NCI-H524 (cell line): Measurements from ENCODE around the gene DPYSL4.
A peak's percentile ranks its signal among the peaks of the same experiment; 100 is the strongest.

ENCODE experiments used
- DNase-seq, 2 experiments: peaks; one replicate each; lab custom pipeline; 2025; lab: John Stamatoyannopoulos, UW

DPYSL4 gene

GRCh38 chr10:132178672-132179545 is 7.8 kb upstream of the DPYSL4 start:
- no peak for DNase-seq

DNA sequence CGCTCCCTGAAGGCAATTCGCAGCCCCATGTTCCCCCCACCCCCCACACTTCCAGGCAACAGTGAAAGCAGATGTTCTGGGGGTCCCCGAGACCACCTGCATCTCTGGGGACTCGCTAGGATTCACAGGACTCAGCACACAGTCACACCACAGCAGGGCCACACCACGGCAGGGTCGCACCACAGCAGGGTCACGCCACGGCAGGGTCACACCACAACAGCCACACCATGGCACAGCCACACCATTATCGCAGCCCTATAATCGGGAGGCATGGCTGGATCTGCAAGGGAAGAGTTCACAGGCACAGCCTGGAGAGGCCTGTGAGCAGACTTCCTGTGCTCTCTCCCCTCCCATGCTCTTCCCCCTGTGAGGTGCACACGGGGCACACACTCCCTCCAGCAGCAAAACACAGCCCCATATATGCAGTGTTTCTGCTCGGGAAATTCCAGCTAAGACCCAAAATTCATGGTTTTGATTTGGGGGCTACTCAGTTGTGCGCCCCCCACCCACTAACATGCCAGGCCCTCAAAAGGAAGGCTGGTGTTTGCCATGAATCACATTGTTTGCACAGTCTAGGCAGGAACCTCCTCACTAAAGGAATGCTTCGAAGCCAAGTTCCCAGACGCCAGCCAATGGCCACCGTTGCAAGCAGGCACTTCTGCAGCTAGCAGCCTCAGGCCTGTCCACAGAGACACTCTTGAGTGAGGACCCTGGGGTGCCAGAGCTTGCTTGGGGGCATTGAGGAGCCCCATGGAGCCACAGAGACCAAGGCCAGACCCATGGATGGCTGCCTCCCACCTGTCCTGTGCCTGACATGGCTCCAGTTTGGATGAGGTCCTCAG is 7.0 kb upstream of the DPYSL4 start:
- DNase-seq, result no peak

- no peak for DNase-seq
These were observed 6.0 kb upstream of the DPYSL4 start for GRCh38 chr10:132180736-132181135.

- no peak for DNase-seq
These were observed 4.9 kb upstream of the DPYSL4 start for GRCh38 chr10:132181691-132182425.

GRCh38 chr10:132182591-132182990 is 4.2 kb upstream of the DPYSL4 start:
- no peak for DNase-seq

DNA sequence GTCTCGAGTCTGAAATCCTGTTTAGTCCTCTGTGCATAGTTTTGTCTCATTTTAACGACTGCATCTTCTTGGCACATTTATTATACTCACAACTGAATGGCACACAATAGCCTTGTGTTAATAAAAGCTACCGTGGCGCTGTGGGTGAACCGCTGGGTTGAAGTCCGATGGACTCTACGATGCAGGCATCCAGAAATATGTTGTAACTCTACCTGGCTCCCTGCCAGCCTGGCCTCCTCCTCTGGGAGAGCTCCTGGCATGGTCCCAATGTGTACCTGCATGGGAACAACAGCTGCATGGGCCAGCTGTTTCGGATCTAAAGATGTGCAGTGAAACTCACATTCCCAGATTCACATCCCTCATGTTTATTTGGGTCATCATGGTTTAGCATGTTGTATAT is 3.7 kb upstream of the DPYSL4 start:
- peak in 1 of 2 experiments; percentile 11 for DNase-seq

DNA sequence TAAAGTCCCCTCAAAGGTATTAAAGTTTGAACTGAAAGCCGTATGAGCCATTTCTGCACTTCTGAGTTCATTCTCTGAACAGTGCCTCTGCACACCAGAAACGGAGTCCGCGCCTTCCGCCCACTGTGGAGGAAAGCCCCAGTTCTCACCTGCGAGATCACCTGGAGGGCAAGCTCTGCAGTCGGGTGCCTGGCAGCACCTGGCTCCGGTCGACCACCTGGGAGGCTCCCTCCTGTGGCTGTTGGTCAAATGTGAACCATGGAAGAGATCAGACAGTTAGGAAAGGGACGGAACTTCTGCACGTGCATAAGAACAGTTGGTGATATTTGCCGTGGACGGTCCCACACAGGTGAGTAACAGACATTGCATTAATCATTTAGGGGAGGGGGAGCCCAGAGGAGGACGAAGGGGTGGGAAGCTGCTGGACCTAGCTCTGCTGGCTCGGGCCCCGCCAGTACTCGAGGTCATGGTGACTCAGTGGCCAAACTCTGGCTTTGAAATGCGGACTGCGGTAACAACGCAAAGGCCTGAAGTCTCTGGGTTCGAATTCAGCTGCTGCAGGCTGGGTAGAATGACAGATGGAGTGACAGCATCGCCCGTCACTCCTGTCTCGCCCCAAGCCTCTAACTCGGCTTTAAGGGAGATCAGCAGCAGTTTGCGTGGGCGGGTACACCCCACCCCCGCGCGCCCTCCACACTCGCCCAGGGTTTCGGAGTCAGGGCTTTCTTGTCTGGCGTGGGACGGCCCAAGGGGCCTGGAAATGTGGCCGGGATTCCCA is 1.7 kb upstream of the DPYSL4 start:
- DNase-seq, result no peak

DNA sequence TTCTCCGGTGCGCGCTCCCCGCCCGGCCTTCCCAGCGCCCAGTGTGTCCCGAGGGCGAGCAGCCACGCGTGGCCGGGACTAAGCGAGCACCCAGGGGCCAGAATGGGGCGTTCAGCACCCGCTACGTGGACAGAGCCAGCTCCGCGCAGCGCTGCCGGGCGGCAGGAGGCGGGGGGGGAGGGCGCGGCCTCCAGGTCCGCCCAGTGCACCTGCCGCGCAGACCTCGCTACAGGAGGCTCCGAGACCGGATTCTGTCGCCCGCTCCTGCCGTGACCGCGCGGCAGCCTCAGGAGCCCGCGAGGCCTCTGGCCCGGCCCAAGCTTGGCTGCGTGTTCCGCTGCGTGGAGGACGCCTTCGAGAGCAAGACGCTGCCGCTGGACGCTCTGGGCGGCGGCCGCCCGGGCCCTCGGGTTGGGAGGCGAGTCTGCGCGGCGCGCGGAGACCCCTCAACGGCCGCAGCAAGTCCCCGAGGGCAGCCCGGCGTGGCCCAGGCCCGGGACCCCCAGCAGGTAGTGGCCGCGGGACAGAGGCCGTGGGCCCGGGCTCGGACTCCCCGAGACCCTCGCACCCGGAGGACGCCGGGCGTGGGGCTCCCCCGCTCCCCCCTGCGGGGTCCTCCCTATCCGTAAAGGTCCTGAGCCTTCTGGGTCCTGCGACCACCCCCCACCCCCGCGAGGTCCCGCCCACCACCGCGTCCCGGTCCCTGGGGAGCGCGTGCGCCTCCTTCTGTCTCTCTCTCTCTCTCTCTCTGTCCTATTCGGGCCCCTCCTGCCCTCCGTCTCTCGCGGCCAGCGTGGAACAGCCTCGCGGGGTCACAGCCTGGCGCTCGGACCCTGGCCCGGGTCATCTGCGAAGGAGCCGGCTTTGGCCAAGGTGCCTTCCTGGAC is 904 bp upstream of the DPYSL4 start:
- DNase-seq, result peak in 1 of 2 experiments; percentile 14

DNA sequence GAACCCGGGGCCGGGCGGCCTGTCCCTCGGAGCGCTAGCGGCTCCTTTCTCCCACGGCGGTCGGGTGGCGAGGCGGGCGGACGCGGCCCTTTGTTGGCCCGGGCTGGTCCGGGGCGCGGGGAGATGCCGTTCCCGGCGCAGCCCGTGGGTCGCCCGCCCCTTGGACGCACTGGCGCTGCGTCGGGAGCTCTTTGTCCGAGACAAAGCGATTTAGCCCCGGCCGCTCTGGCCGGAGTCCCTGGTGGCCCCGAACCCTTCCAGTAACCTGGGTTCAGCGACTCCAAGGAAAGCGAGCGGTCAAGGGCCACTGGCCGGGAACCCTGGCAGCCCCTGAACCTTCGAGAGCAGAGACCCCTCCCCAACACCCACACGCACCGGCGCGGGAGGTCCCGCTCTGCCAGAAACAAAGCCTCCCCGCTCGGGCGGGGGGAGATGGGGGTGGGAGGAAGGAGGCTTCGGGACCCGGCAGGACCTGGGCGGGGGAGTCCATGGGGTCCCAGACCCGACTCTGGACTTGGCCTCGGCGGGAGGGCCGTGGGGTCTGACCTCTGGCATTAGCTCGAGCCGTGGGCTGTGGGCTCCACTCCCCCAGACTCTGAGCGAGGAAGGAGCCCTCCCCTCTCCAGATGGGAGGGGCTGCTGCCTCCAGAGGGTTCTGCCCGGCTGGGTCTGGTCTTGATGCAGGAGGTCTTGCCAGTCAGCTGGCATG is 836 bp downstream of the DPYSL4 start:
- DNase-seq, result no peak

DNA sequence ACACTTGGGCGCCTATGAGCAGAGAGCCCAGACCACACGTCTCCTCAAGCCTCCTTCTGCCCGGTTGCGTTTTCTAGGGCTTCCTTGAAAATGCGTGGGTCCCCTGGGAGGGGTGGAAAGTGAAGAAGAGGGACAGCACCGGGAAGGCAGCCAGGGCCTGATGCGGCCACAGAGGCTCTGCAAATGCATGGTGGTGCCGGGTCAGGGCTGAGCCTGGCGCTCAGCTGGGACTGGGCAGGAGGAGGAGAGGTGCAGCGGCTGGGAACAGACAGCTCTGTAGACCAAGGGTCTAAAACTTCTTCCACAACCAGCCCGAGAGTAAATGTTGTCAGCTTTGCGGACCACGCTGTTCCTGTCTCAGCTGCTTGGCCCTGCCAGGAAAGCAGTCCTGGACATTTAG is 1.6 kb downstream of the DPYSL4 start:
- DNase-seq, result no peak

DNA sequence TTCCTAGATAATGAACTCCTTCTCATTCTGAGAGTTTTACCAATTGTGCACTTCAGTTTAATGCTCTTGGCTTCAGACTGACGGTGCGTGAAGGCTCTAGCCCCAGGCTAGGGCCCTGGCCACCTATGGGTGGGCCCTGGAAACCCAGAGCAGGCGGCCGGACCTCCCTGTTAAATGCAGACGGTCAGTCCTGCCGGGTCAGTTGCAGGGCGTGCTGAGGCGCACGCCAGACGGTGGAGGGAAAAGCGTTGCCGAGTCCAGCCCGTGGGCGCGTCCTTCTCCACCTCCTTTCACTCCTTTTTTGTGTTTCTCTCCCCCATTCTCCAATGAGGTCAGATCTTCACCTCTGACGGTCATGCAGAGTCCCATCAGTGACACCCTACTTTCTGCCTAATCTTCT is 2.3 kb downstream of the DPYSL4 start:
- DNase-seq, result no peak

- DNase-seq, result no peak
These were observed 3.2 kb downstream of the DPYSL4 start for GRCh38 chr10:132189810-132190422.

DNA sequence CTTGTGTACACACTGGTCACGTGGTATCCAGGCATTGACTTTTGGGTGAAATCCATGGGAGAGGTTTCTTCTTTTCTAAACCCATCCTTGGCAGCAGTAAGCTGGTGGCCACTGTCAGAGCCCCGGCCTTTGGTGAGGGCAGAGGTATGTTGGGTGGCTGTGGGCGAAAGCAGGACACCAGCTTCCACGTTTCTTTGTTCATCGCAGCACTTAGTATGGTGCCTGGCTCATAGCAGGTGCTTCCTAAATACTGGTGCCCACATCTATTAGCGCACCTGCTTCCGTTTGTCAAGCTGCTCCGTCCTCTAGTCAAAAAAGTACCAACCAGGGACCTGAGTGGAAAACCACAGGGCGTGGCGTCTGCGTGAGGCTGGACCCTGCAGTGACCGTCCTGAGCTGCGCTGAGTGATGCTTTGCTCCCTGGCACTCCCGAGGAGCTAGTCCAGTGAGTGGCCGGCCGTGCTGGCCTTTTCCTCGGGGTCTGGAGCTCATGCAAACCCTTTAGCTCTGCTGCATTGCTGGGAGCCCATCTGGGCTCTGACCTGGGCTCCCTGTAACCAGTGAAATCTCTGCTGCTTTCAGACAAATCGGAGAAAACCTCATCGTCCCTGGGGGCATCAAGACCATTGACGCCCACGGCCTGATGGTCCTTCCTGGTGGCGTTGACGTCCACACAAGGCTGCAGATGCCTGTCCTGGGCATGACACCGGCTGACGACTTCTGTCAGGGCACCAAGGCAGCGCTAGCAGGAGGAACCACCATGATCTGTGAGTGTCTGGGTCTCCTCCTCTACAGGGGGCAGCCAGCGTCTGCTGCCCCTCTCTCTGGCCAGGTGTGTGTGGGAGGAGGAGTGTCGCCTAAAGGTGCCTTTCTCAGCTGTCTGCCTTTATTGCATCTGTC is 5.6 kb downstream of the DPYSL4 start:
- DNase-seq, result no peak

DNA sequence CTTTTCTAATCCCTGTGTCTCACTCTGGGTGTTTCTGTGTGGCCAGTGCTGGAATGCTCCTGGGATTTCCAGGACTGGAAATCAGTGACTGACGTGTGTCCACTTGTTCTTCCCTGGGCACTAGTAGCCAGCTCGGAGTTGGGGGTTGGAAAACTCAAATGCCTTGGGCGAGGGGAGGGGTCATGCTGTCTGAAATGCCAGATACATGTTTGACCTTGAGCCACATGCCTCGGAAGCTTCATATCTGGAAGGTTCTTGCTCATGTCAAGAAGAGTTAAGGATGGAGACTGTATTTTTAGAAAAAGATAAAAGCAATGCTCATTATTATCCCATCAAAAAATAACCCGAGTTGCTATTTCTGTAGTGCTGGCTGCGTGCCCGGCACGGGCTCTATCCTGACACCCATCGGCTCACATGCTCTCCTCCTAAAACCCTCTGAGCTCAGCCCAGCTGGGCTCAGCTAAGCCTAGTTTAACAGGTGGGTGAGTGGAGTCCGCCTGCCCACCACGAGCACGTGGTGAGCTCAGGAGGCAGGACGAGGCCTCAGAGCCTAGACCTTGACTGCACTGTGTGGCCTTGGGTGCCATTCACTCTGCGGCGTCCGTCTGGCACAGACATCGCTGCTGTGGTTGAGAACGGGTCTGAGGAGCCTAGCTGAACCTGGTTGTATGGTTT is 6.4 kb downstream of the DPYSL4 start:
- DNase-seq, result no peak

- DNase-seq, result no peak
These were observed 7.3 kb downstream of the DPYSL4 start for GRCh38 chr10:132193907-132194552.

DNA sequence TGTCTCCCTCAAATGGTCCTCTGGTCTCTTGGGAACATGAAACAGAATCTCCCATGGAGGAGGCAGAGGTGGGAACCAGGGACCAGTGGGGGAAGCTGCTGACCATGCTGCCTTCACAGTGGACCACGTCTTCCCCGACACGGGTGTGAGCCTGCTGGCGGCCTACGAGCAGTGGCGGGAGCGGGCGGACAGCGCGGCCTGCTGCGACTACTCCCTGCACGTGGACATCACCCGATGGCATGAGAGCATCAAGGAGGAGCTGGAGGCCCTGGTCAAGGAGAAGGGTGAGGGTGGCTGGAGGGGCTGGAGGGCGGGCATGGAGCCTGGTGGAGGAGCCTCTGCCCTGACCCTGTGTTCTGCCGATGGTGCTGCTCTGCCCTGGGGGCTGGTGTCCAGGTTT is 8.0 kb downstream of the DPYSL4 start:
- no peak for DNase-seq

DNA sequence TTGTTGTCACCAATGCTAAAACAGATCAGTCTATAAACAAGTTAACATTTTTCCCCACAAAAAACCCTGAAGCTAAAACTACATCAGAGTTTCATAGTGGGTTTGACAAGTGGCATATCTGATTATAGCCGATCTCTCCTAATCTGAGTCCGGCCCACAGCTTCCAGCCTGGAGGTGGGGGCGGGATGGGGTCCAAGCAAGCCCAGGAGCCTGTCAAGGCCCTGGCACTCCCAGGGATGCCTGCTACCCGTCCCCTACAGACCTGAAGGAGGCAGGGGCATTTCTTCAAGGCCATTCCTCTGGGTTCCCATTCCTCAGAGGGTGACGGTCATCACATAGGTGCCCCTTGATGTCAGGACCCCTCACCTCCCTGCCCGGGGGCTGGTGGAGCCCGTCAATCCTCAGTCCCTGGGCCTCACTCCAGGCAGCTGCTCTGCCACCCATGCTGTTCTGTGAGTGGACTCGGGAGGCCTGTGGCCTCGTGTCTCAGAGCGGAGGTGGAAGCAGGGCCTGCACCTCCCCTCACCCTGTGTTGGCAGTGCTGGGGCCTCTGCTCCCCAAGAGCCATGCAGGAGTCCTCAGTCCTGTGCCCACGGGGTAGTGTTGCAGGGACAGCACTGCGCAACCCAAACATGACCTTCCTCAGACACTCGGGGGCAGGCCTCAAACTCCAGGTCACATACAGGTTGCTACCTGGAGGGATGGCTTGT is 8.8 kb downstream of the DPYSL4 start:
- no peak for DNase-seq
